WTC11 (cell line): Measurements from ENCODE around the gene PPP2R2C. TPM values are rescaled to one million over a fixed set of nuclear protein-coding genes. Genes with fewer than 3 reads are reported as not detected.

ENCODE experiments used
- ATAC-seq: fragments of 200-7000 bp; cut with Tn5 transposase; 2 replicates; pipeline ENCODE4 v1.10.0; 2021; ENCODE audit warnings: mild to moderate bottlenecking, moderate library complexity
- CTCF ChIA-PET: fragments of 300-600 bp; sonication (Branson Sonifier 250); formaldehyde crosslinking; loops from one replicate; lab custom pipeline; 2021; ENCODE audit warnings: antibody characterized with exemption; lab: Charles Lee
- POLR2A ChIA-PET: fragments of 350-600 bp; sonication (Branson Sonifier 250); formaldehyde crosslinking; loops from one replicate; lab custom pipeline; 2021; ENCODE audit warnings: antibody characterized with exemption; lab: Charles Lee
- DNase-seq: peaks from one replicate; pipeline ENCODE4 v3.0.0; 2021; ENCODE audit warnings: low spot score
- H3K27ac Mint-ChIP-seq: 2 replicates; pipeline ENCODE4 v1.8.0; 2021; ENCODE audit warnings: mixed read lengths
- H3K27me3 Mint-ChIP-seq: 2 replicates; pipeline ENCODE4 v1.8.0; 2021; ENCODE audit warnings: low read depth, mild to moderate bottlenecking, moderate library complexity, mixed read lengths
- H3K36me3 Mint-ChIP-seq: 2 replicates; pipeline ENCODE4 v1.8.0; 2021; ENCODE audit warnings: mixed read lengths
- H3K4me1 Mint-ChIP-seq: 2 replicates; pipeline ENCODE4 v1.8.0; 2022; ENCODE audit warnings: mixed read lengths
- H3K4me3 Mint-ChIP-seq: 2 replicates; pipeline ENCODE4 v1.8.0; 2021; ENCODE audit warnings: mild to moderate bottlenecking, moderate library complexity, mixed read lengths
- H3K9me3 Mint-ChIP-seq: 2 replicates; pipeline ENCODE4 v1.8.0; 2021; ENCODE audit warnings: mixed read lengths
- CREB1 ChIP-seq: sonication (generic); formaldehyde crosslinking; IDR thresholded peaks from 2 replicates; pipeline ENCODE4 v1.8.0; 2023; ENCODE audit warnings: mild to moderate bottlenecking, missing genetic modification reagents
- CREM ChIP-seq: sonication (generic); formaldehyde crosslinking; IDR thresholded peaks from 2 replicates; pipeline ENCODE4 v1.8.1; 2022; ENCODE audit warnings: mild to moderate bottlenecking, missing genetic modification reagents, moderate library complexity
- EMX1 ChIP-seq: fragments of 250-450 bp; sonication (Bioruptor Pico); IDR thresholded peaks from 2 replicates; pipeline ENCODE4 v1.8.0; 2021; ENCODE audit warnings: mild to moderate bottlenecking
- ETV6 ChIP-seq: sonication (generic); formaldehyde crosslinking; IDR thresholded peaks from 2 replicates; pipeline ENCODE4 v1.8.1; 2022; ENCODE audit warnings: mild to moderate bottlenecking, missing genetic modification reagents
- MYBL2 ChIP-seq: sonication (generic); formaldehyde crosslinking; IDR thresholded peaks from 2 replicates; pipeline ENCODE4 v1.8.1; 2023; ENCODE audit warnings: mild to moderate bottlenecking, moderate library complexity, missing genetic modification reagents
- NFE2L1 ChIP-seq: sonication (generic); formaldehyde crosslinking; IDR thresholded peaks from 2 replicates; pipeline ENCODE4 v1.8.1; 2023; ENCODE audit warnings: missing genetic modification reagents
- NFYB ChIP-seq: sonication (generic); formaldehyde crosslinking; conservative IDR thresholded peaks from 2 replicates; pipeline ENCODE4 v1.8.0; 2022; ENCODE audit warnings: low read depth, missing genetic modification reagents
- NR3C1 ChIP-seq: sonication (generic); formaldehyde crosslinking; conservative IDR thresholded peaks from 2 replicates; pipeline ENCODE4 v1.8.1; 2023; ENCODE audit warnings: low read depth, mild to moderate bottlenecking, missing genetic modification reagents
- PRRX2 ChIP-seq: fragments of 250-450 bp; sonication (Bioruptor Pico); IDR thresholded peaks from 2 replicates; pipeline ENCODE4 v1.8.0; 2021; ENCODE audit warnings: mild to moderate bottlenecking
- TP53 ChIP-seq: sonication (generic); formaldehyde crosslinking; IDR thresholded peaks from 2 replicates; pipeline ENCODE4 v1.8.1; 2023; ENCODE audit warnings: mild to moderate bottlenecking, missing genetic modification reagents
- ZBTB21 ChIP-seq: sonication (generic); formaldehyde crosslinking; IDR thresholded peaks from 2 replicates; pipeline ENCODE4 v1.8.1; 2023; ENCODE audit warnings: mild to moderate bottlenecking, missing genetic modification reagents, borderline replicate concordance
- ZNF232 ChIP-seq: sonication (generic); formaldehyde crosslinking; IDR thresholded peaks from 2 replicates; pipeline ENCODE4 v1.8.0; 2022; ENCODE audit warnings: mild to moderate bottlenecking, missing genetic modification reagents
- total RNA-seq: library from RNA; stranded (reverse); gene quantifications from 3 replicates; pipeline ENCODE4 v1.2.3, GENCODE V29; 2021
- TF ChIP-seq, protein P1 (sequence below): sonication (generic); formaldehyde crosslinking; IDR thresholded peaks from 2 replicates; pipeline ENCODE4 v1.8.0; 2022; ENCODE audit warnings: mild to moderate bottlenecking, missing genetic modification reagents
- TF ChIP-seq, protein P2 (sequence below): sonication (generic); formaldehyde crosslinking; IDR thresholded peaks from 2 replicates; pipeline ENCODE4 v1.8.0; 2022; ENCODE audit warnings: mild to moderate bottlenecking, missing genetic modification reagents
- TF ChIP-seq, protein P3 (sequence below): sonication (generic); formaldehyde crosslinking; IDR thresholded peaks from 2 replicates; pipeline ENCODE4 v1.8.1; 2023; ENCODE audit warnings: mild to moderate bottlenecking, missing genetic modification reagents, moderate library complexity
- TF ChIP-seq, protein P4 (sequence below): fragments of 250-450 bp; sonication (Bioruptor Pico); IDR thresholded peaks from 2 replicates; pipeline ENCODE4 v1.9.0; 2021; ENCODE audit warnings: mild to moderate bottlenecking
- TF ChIP-seq, protein P5 (sequence below): fragments of 250-450 bp; sonication (Bioruptor Pico); conservative IDR thresholded peaks from 2 replicates; pipeline ENCODE4 v1.9.0; 2021; ENCODE audit warnings: mild to moderate bottlenecking
- TF ChIP-seq, protein P6 (sequence below): sonication (generic); formaldehyde crosslinking; IDR thresholded peaks from 2 replicates; pipeline ENCODE4 v1.8.0; 2023; ENCODE audit warnings: missing genetic modification reagents, mild to moderate bottlenecking, borderline replicate concordance
- TF ChIP-seq, protein P7 (sequence below): sonication (generic); formaldehyde crosslinking; IDR thresholded peaks from 2 replicates; pipeline ENCODE4 v1.8.1; 2023; ENCODE audit warnings: mild to moderate bottlenecking, missing genetic modification reagents
- TF ChIP-seq, protein P8 (sequence below): sonication (generic); formaldehyde crosslinking; IDR thresholded peaks from 2 replicates; pipeline ENCODE4 v1.8.0; 2022; ENCODE audit warnings: mild to moderate bottlenecking, missing genetic modification reagents

The PPP2R2C gene
- total RNA-seq, 1 experiment from 2014 or later: 11.5 TPM

DNA sequence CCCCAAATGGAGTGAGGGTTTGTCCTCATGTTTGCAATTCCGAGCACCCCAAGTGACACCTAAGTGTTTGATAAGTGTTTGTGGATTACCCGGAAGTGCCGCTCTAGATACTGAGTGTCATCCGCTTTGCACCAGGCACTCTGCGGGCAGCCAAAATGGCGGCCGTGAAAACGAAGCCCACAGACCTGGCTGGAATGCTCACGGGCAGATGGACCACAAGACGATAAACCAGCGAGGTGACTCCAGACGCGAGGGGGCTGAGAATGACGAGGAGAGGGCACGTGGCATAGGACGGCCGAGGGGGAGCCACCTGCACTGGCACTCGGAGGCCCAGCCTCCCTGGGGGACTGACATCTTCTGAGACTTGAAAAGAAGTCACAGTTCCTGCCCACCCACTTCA, 51.0 kb downstream of the PPP2R2C start:
- H3K36me3 Mint-ChIP-seq: no peaks in the 10 kb centered on the region
- 0 out of 2 replicates have a peak, but pooled peaks cover 1% of the 10 kb centered on the region for H3K4me1 Mint-ChIP-seq
- no peak overlapping the region for H3K4me3 Mint-ChIP-seq
- no peak for DNase-seq
- CTCF ChIA-PET: no interaction called here
- no peaks in the 10 kb centered on the region for H3K9me3 Mint-ChIP-seq
- no peak for TF ChIP-seq TP53 (CRISPR knock-in tag)
- TF ChIP-seq ETV6: no peak
- TF ChIP-seq NR3C1: no peak
- TF ChIP-seq, protein P1, sequence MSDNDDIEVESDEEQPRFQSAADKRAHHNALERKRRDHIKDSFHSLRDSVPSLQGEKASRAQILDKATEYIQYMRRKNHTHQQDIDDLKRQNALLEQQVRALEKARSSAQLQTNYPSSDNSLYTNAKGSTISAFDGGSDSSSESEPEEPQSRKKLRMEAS (CRISPR knock-in tag): no peak
- TF ChIP-seq, protein P2, sequence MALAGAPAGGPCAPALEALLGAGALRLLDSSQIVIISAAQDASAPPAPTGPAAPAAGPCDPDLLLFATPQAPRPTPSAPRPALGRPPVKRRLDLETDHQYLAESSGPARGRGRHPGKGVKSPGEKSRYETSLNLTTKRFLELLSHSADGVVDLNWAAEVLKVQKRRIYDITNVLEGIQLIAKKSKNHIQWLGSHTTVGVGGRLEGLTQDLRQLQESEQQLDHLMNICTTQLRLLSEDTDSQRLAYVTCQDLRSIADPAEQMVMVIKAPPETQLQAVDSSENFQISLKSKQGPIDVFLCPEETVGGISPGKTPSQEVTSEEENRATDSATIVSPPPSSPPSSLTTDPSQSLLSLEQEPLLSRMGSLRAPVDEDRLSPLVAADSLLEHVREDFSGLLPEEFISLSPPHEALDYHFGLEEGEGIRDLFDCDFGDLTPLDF (CRISPR knock-in tag): no peak
- TF ChIP-seq, protein P3, sequence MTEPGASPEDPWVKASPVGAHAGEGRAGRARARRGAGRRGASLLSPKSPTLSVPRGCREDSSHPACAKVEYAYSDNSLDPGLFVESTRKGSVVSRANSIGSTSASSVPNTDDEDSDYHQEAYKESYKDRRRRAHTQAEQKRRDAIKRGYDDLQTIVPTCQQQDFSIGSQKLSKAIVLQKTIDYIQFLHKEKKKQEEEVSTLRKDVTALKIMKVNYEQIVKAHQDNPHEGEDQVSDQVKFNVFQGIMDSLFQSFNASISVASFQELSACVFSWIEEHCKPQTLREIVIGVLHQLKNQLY: no peak
- TF ChIP-seq CREM (CRISPR knock-in tag): no peak
- POLR2A ChIA-PET: no interaction called here
- ATAC-seq: no peak
- H3K27ac Mint-ChIP-seq: no peak overlapping the region
- H3K27me3 Mint-ChIP-seq: no peaks in the 10 kb centered on the region

DNA sequence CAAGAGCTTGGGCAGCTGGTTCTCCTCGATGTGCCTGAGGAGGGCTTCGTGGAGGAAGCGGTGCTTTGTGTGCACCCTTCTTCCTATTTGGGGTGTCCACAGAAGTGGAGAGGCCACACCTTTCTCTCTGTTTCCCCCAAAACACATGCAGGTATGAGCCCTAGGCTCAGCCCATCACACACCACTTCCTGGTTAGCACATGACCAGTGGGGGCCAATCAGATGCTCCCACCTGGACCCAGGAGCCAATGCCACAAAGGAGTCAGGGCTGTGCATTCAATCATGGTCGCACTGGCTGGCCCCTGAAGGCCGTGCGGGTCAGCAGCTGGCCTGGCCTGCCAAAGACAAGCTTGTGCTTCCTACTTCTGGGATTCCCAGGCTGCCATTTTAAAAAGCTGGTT, 51.4 kb downstream of the PPP2R2C start:
- DNase-seq (no peak), ATAC-seq (peak; percentile 18; the same call in 1 of the 2 replicates)
- Mint-ChIP-seq H3K4me3 (no peak overlapping the region), H3K4me1 (0 out of 2 replicates have a peak, but pooled peaks cover 5% of the 10 kb centered on the region), H3K27ac (no peak overlapping the region), H3K36me3 (no peaks in the 10 kb centered on the region), H3K27me3 (no peaks in the 10 kb centered on the region), H3K9me3 (no peaks in the 10 kb centered on the region)
- ChIA-PET POLR2A (no interaction called here), CTCF (no interaction called here)
- no peak for TF ChIP-seq CREM (CRISPR knock-in tag)
- TF ChIP-seq, protein P4, sequence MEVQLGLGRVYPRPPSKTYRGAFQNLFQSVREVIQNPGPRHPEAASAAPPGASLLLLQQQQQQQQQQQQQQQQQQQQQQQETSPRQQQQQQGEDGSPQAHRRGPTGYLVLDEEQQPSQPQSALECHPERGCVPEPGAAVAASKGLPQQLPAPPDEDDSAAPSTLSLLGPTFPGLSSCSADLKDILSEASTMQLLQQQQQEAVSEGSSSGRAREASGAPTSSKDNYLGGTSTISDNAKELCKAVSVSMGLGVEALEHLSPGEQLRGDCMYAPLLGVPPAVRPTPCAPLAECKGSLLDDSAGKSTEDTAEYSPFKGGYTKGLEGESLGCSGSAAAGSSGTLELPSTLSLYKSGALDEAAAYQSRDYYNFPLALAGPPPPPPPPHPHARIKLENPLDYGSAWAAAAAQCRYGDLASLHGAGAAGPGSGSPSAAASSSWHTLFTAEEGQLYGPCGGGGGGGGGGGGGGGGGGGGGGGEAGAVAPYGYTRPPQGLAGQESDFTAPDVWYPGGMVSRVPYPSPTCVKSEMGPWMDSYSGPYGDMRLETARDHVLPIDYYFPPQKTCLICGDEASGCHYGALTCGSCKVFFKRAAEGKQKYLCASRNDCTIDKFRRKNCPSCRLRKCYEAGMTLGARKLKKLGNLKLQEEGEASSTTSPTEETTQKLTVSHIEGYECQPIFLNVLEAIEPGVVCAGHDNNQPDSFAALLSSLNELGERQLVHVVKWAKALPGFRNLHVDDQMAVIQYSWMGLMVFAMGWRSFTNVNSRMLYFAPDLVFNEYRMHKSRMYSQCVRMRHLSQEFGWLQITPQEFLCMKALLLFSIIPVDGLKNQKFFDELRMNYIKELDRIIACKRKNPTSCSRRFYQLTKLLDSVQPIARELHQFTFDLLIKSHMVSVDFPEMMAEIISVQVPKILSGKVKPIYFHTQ (CRISPR knock-in tag): no peak
- no peak for TF ChIP-seq PRRX2 (CRISPR knock-in tag)
- TF ChIP-seq, protein P5, sequence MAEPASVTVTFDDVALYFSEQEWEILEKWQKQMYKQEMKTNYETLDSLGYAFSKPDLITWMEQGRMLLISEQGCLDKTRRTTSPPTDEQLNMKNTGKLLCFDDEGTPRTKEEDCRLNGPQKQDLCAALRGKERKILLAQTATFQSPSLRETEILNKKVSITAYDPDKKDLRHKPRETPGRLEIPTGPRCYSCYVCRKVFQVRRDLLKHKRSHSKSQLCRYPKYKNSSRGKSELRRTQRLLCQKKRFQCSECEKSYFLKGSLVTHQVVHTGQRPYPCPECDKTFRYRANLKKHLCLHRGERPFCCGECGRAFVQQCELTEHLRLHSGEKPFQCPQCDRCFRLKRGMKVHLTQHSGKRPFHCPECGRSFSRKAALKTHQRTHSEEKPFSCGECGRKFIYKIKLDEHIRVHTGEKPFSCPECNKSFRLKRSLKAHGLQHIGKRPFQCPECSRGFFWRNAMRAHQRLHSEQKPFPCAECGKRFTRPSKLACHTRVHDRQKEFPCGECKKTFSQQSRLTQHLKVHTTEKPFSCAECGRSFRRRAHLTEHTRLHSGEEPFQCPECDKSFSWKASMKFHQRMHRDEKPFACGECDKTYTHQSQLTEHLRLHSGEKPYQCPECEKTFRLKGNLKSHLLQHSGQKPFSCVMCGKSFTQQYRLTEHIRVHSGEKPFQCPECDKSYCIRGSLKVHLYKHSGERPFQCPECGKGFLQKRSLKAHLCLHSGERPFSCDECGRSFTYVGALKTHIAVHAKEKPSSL (CRISPR knock-in tag): no peak
- TF ChIP-seq NFYB: 0 out of 2 replicates have a peak, but pooled peaks have one; percentile 21
- TF ChIP-seq ZBTB21 (CRISPR knock-in tag): no peak
- TF ChIP-seq, protein P1 (CRISPR knock-in tag): no peak
- TF ChIP-seq, protein P6, sequence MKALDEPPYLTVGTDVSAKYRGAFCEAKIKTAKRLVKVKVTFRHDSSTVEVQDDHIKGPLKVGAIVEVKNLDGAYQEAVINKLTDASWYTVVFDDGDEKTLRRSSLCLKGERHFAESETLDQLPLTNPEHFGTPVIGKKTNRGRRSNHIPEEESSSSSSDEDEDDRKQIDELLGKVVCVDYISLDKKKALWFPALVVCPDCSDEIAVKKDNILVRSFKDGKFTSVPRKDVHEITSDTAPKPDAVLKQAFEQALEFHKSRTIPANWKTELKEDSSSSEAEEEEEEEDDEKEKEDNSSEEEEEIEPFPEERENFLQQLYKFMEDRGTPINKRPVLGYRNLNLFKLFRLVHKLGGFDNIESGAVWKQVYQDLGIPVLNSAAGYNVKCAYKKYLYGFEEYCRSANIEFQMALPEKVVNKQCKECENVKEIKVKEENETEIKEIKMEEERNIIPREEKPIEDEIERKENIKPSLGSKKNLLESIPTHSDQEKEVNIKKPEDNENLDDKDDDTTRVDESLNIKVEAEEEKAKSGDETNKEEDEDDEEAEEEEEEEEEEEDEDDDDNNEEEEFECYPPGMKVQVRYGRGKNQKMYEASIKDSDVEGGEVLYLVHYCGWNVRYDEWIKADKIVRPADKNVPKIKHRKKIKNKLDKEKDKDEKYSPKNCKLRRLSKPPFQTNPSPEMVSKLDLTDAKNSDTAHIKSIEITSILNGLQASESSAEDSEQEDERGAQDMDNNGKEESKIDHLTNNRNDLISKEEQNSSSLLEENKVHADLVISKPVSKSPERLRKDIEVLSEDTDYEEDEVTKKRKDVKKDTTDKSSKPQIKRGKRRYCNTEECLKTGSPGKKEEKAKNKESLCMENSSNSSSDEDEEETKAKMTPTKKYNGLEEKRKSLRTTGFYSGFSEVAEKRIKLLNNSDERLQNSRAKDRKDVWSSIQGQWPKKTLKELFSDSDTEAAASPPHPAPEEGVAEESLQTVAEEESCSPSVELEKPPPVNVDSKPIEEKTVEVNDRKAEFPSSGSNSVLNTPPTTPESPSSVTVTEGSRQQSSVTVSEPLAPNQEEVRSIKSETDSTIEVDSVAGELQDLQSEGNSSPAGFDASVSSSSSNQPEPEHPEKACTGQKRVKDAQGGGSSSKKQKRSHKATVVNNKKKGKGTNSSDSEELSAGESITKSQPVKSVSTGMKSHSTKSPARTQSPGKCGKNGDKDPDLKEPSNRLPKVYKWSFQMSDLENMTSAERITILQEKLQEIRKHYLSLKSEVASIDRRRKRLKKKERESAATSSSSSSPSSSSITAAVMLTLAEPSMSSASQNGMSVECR (CRISPR knock-in tag): no peak
- TF ChIP-seq ZNF232 (CRISPR knock-in tag): no peak
- TF ChIP-seq, protein P7, sequence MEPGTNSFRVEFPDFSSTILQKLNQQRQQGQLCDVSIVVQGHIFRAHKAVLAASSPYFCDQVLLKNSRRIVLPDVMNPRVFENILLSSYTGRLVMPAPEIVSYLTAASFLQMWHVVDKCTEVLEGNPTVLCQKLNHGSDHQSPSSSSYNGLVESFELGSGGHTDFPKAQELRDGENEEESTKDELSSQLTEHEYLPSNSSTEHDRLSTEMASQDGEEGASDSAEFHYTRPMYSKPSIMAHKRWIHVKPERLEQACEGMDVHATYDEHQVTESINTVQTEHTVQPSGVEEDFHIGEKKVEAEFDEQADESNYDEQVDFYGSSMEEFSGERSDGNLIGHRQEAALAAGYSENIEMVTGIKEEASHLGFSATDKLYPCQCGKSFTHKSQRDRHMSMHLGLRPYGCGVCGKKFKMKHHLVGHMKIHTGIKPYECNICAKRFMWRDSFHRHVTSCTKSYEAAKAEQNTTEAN (CRISPR knock-in tag): no peak
- no peak for TF ChIP-seq MYBL2 (CRISPR knock-in tag)
- TF ChIP-seq, protein P8, sequence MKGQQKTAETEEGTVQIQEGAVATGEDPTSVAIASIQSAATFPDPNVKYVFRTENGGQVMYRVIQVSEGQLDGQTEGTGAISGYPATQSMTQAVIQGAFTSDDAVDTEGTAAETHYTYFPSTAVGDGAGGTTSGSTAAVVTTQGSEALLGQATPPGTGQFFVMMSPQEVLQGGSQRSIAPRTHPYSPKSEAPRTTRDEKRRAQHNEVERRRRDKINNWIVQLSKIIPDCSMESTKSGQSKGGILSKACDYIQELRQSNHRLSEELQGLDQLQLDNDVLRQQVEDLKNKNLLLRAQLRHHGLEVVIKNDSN (CRISPR knock-in tag): peak; percentile 31; the same call in 1 of the 2 replicates
- TF ChIP-seq, protein P2 (CRISPR knock-in tag): no peak
- no peak for TF ChIP-seq CREB1
- no peak for TF ChIP-seq NFE2L1
- TF ChIP-seq EMX1 (CRISPR knock-in tag): no peak
